ENCODE data around the gene LSAMP.

DNA sequence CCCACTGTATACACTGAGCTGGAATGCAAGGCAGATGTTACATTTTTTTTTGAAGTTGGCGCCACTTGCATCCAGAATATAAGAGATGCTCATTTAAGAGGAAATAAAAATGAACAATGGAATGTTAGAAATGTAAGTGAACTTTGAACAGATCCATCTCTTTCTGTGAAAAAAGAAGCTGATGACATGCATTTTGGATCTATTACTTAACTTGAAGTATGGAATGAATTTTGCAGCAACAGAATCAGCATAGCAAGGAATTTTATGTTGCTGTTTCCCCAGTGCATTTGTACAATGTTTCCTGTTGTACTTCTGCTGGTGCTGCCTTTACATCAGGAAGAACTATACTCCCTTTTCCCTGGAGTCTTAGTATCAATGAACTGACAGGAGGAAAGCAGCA is 178.2 kb downstream of the LSAMP start:
- TF ChIP-seq CTCF (conservative IDR thresholded peaks at IDR 0.05; ENCODE audit: low read length): no peak
- TF ChIP-seq EZH2phosphoT487 (IDR thresholded peaks at IDR 0.05; ENCODE audit: borderline replicate concordance): no peak
